Neuronal stem cell (in vitro differentiated cells): ENCODE results near the gene TNNI3K.

ENCODE experiments used
- DNase-seq: peaks from one replicate; pipeline ENCODE4 v3.0.0-alpha.2; 2013; ENCODE audit warnings: low spot score
- H2AFZ ChIP-seq: one replicate; pipeline ENCODE4 v1.6.1; 2013; ENCODE audit warnings: mild to moderate bottlenecking, low read length, inconsistent platforms
- H2AK5ac ChIP-seq: 2 replicates; pipeline ENCODE4 v1.6.1; 2013; ENCODE audit warnings: low read depth, mild to moderate bottlenecking, inconsistent platforms, low read length, moderate library complexity, mixed read lengths
- H2BK120ac ChIP-seq: 2 replicates; pipeline ENCODE4 v1.6.1; 2013; ENCODE audit warnings: low read depth, mild to moderate bottlenecking, inconsistent platforms, low read length, moderate library complexity, mixed read lengths
- H2BK12ac ChIP-seq: one replicate; pipeline ENCODE4 v1.6.1; 2013; ENCODE audit warnings: low read length, inconsistent platforms
- H2BK15ac ChIP-seq: 2 replicates; pipeline ENCODE4 v1.6.1; 2013; ENCODE audit warnings: mild to moderate bottlenecking, low read length, inconsistent platforms, mixed read lengths
- H2BK5ac ChIP-seq: one replicate; pipeline ENCODE4 v1.6.1; 2013; ENCODE audit warnings: inconsistent platforms, mild to moderate bottlenecking, low read length, moderate library complexity
- H3K14ac ChIP-seq: one replicate; pipeline ENCODE4 v1.6.1; 2013; ENCODE audit warnings: low read length, inconsistent platforms
- H3K18ac ChIP-seq: 2 replicates; pipeline ENCODE4 v1.6.1; 2013; ENCODE audit warnings: low read length, inconsistent platforms
- H3K23ac ChIP-seq: 2 replicates; pipeline ENCODE4 v1.6.1; 2013; ENCODE audit warnings: low read depth, mild to moderate bottlenecking, mixed read lengths, low read length, inconsistent platforms; ENCODE audit not compliant: poor library complexity
- H3K27ac ChIP-seq: replicated peaks from 3 replicates; pipeline ENCODE4 v1.5.1; 2013; ENCODE audit warnings: low read length, inconsistent platforms
- H3K27me3 ChIP-seq, 3 experiments: 2 replicates each; pipeline ENCODE4 v1.6.1; 2013; ENCODE audit warnings: low read length in 3 of 3, mild to moderate bottlenecking in 2 of 3, inconsistent platforms in 1 of 3, low read depth in 1 of 3, mixed read lengths in 1 of 3, moderate library complexity in 1 of 3; ENCODE audit not compliant: control insufficient read depth in 3 of 3, insufficient read depth in 3 of 3
- H3K36me3 ChIP-seq, 2 donors: replicated peaks in 1 of 2; 2 replicates each; pipeline ENCODE4 v1.6.1; 2013; ENCODE audit warnings: low read length in 2 of 2; ENCODE audit not compliant: control insufficient read depth in 2 of 2, insufficient read depth in 2 of 2
- H3K4ac ChIP-seq: 2 replicates; pipeline ENCODE4 v1.6.1; 2013; ENCODE audit warnings: inconsistent platforms, mild to moderate bottlenecking, low read length, moderate library complexity
- H3K4me1 ChIP-seq, 2 donors: 1 replicate in 1 of 2; 2 replicates in 1 of 2; pipeline ENCODE4 v1.6.1; 2013; ENCODE audit warnings: low read length in 2 of 2, low read depth in 1 of 2; ENCODE audit not compliant: control insufficient read depth in 2 of 2, insufficient read depth in 1 of 2
- H3K4me2 ChIP-seq: one replicate; pipeline ENCODE4 v1.6.1; 2013; ENCODE audit warnings: mild to moderate bottlenecking, low read length, inconsistent platforms; ENCODE audit not compliant: insufficient read depth, poor library complexity, severe bottlenecking
- H3K4me3 ChIP-seq, 2 donors: 2 replicates each; pipeline ENCODE4 v1.5.1; 2013; ENCODE audit warnings: low read length in 2 of 2, mild to moderate bottlenecking in 2 of 2, inconsistent platforms in 1 of 2, moderate library complexity in 1 of 2
- H3K79me1 ChIP-seq: one replicate; pipeline ENCODE4 v1.6.1; 2013; ENCODE audit warnings: low read depth, mild to moderate bottlenecking, inconsistent platforms, low read length, moderate library complexity
- H3K9ac ChIP-seq: one replicate; pipeline ENCODE4 v1.6.1; 2013; ENCODE audit warnings: mild to moderate bottlenecking, low read depth, low read length, inconsistent platforms; ENCODE audit not compliant: poor library complexity
- H3K9me3 ChIP-seq, 2 donors: replicated peaks in 1 of 2; 2 replicates each; pipeline versions ENCODE3 to v1.6.1; 2013; ENCODE audit warnings: low read length in 2 of 2, mild to moderate bottlenecking in 2 of 2, inconsistent platforms in 1 of 2, low read depth in 1 of 2, mixed read lengths in 1 of 2, moderate library complexity in 1 of 2; ENCODE audit not compliant: control insufficient read depth in 2 of 2, insufficient read depth in 1 of 2
- H4K8ac ChIP-seq: one replicate; pipeline ENCODE4 v1.6.1; 2013; ENCODE audit warnings: low read depth, mild to moderate bottlenecking, inconsistent platforms, low read length, moderate library complexity
- H4K91ac ChIP-seq: one replicate; pipeline ENCODE4 v1.6.1; 2013; ENCODE audit warnings: low read length, low read depth, mild to moderate bottlenecking, inconsistent platforms; ENCODE audit not compliant: poor library complexity
- WGBS, 2 donors: extraction: QIAGEN DNeasy Blood & Tissue Kit; methylation state at CpG; one replicate each; pipeline ENCODE4 v1.1.7; 2013; ENCODE audit warnings: missing lambda C conversion rate in 2 of 2, mixed read lengths in 1 of 2; ENCODE audit not compliant: insufficient read length in 2 of 2, insufficient replicate concordance in 1 of 2; ENCODE audit errors: extremely low coverage in 2 of 2; 5-methylcytosine and 5-hydroxymethylcytosine counted together

Gene TNNI3K

GRCh38 chr1:74375376-74375775 lies 140.2 kb downstream of the TNNI3K start:
- no peaks in the 10 kb centered on the region for H3K36me3 ChIP-seq
- no peaks in the 10 kb centered on the region for H3K4me1 ChIP-seq
- no peaks in the 10 kb centered on the region for H3K27me3 ChIP-seq
- no peak overlapping the region for H2BK15ac ChIP-seq
- no peak overlapping the region for H3K4me3 ChIP-seq
- H3K4ac ChIP-seq, result no peak overlapping the region
- H3K27ac ChIP-seq, result no peak overlapping the region
- no peak overlapping the region for H3K23ac ChIP-seq
- H3K18ac ChIP-seq, result no peak overlapping the region
- H4K91ac ChIP-seq, result no peak overlapping the region
- no peaks in the 10 kb centered on the region for H3K9me3 ChIP-seq
- H3K14ac ChIP-seq, result no peak overlapping the region
- no peak overlapping the region for H2BK12ac ChIP-seq
- H3K79me1 ChIP-seq, result no peaks in the 10 kb centered on the region
- H3K4me2 ChIP-seq, result no peak overlapping the region
- H4K8ac ChIP-seq, result no peak overlapping the region
- no peak for DNase-seq
- H2AFZ ChIP-seq, result no peak overlapping the region
- no peak overlapping the region for H3K9ac ChIP-seq
- H2BK120ac ChIP-seq, result no peak overlapping the region
- H2BK5ac ChIP-seq, result no peak overlapping the region
- no peak overlapping the region for H2AK5ac ChIP-seq

- Histone ChIP-seq H3K14ac (no peak overlapping the region), H3K36me3 (no peaks in the 10 kb centered on the region), H3K9me3 (no peaks in the 10 kb centered on the region), H2BK12ac (no peak overlapping the region), H3K18ac (no peak overlapping the region), H3K4ac (no peak overlapping the region), H2BK15ac (no peak overlapping the region), H3K27ac (no peak overlapping the region), H3K79me1 (no peaks in the 10 kb centered on the region), H4K8ac (no peak overlapping the region), H3K27me3 (no peaks in the 10 kb centered on the region), H4K91ac (no peak overlapping the region), H2BK5ac (no peak overlapping the region), H3K9ac (no peak overlapping the region), H3K23ac (no peak overlapping the region), H2BK120ac (no peak overlapping the region), H3K4me1 (peaks cover 4 to 11% of the 10 kb centered on the region in 2 donors), H2AK5ac (no peak overlapping the region), H3K4me3 (no peak overlapping the region), H3K4me2 (no peak overlapping the region), H2AFZ (peak overlapping the region; percentile 14)
- no peak for DNase-seq
- no CpG with 5 or more reads among the region's 9 CpGs for WGBS, 2 donors
These were observed 145.1 kb downstream of the TNNI3K start for GRCh38 chr1:74380252-74380651.

GRCh38 chr1:74388855-74389254 lies 153.7 kb downstream of the TNNI3K start:
- Histone ChIP-seq H2AFZ (no peak overlapping the region), H3K36me3 (no peaks in the 10 kb centered on the region), H4K8ac (no peak overlapping the region), H2BK15ac (no peak overlapping the region), H3K27me3 (no peaks in the 10 kb centered on the region), H3K23ac (no peak overlapping the region), H3K9me3 (no peaks in the 10 kb centered on the region), H3K4me3 (no peak overlapping the region), H2BK12ac (no peak overlapping the region), H2BK120ac (no peak overlapping the region), H3K18ac (no peak overlapping the region), H2BK5ac (no peak overlapping the region), H2AK5ac (no peak overlapping the region), H3K9ac (no peak overlapping the region), H3K4me2 (no peak overlapping the region), H3K4ac (no peak overlapping the region), H3K4me1 (peaks cover 5 to 7% of the 10 kb centered on the region in 2 donors), H4K91ac (no peak overlapping the region), H3K79me1 (no peaks in the 10 kb centered on the region), H3K27ac (no peak overlapping the region), H3K14ac (no peak overlapping the region)
- no peak for DNase-seq
- no CpG with 5 or more reads among the region's 2 CpGs for WGBS, 2 donors

- no peak overlapping the region for H3K4ac ChIP-seq
- no peak overlapping the region for H2BK15ac ChIP-seq
- H3K27me3 ChIP-seq, result no peaks in the 10 kb centered on the region
- no peak overlapping the region for H2BK5ac ChIP-seq
- no peak overlapping the region for H2BK120ac ChIP-seq
- H3K9ac ChIP-seq, result no peak overlapping the region
- no CpG with 5 or more reads among the region's 3 CpGs for WGBS, 2 donors
- no peaks in the 10 kb centered on the region for H3K36me3 ChIP-seq
- no peak overlapping the region for H2AFZ ChIP-seq
- H3K4me2 ChIP-seq, result no peak overlapping the region
- H3K9me3 ChIP-seq, result no peaks in the 10 kb centered on the region
- peaks cover 0 to 11% of the 10 kb centered on the region in 2 donors for H3K4me1 ChIP-seq
- H2AK5ac ChIP-seq, result no peak overlapping the region
- no peak overlapping the region for H3K4me3 ChIP-seq
- DNase-seq, result no peak
- H4K8ac ChIP-seq, result no peak overlapping the region
- H3K18ac ChIP-seq, result no peak overlapping the region
- H2BK12ac ChIP-seq, result no peak overlapping the region
- no peaks in the 10 kb centered on the region for H3K79me1 ChIP-seq
- H4K91ac ChIP-seq, result no peak overlapping the region
- no peak overlapping the region for H3K23ac ChIP-seq
- no peak overlapping the region for H3K27ac ChIP-seq
- H3K14ac ChIP-seq, result no peak overlapping the region
These were observed 157.0 kb downstream of the TNNI3K start for GRCh38 chr1:74392186-74392585.
